HG02798 (cell line): ENCODE data around the gene POT1.
A peak's percentile ranks its signal among the peaks of the same experiment; 100 is the strongest.

Experiments
- ATAC-seq: cut with Tn5 transposase; IDR thresholded peaks from one replicate; pipeline ENCODE4 v1.9.1; 2021; ENCODE audit warnings: mild to moderate bottlenecking; ENCODE audit not compliant: unreplicated experiment, poor library complexity

Gene POT1

DNA sequence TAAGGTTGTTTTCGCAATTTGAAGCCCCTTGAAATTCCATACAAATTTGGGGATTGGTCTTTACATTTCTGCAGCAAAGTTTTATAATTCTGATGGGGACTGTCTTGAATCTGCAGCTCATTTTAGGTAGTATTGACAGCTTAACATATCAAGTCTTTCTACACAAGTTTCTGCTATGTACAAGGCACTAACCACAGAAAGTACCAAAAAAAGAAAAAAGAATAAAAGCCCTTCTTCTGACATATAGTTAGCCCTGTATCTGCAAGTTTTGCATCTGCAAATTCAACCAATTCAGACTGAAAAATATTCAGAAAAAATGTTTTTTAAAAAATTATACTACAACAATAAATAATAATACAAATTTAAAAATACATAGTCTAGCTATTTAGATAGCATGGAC, 15.3 kb downstream of the POT1 start:
- ATAC-seq: peak; percentile 68

DNA sequence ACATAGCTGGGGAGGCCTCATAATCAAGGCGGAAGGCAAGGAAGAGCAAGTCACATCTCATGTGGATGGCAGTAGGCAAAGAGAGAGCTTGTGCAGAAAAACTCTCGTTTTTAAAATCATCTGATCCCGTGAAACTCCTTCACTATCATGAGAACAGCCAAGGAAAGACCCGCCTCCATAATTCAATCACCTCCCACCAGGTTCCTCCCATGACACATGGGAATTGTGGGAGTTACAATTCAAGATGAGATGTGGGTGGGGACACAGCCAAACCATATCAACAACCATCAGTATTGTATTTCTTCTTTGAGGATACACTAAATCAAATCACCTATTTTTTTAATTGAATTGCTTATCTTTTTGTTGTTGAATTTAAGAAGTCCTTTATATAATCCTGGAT, 16.7 kb downstream of the POT1 start:
- ATAC-seq: no peak

DNA sequence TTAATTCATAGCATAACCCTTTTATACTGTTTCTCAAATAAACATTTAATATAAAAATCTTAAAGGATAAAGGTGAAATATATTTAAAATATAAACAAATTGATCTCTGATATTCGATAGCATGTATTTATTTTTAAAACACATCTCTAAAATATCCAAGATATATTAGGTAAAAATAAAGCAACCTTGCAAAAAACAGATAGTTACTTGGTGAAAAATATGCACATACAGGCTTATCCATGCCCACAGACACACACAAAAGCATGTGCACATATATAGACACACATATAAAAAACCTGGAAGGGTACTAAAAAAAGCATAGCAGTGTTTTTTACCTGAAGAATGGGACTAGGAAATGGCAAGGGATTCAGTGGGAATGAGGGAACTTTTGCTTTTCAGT, 19.8 kb downstream of the POT1 start:
- ATAC-seq: no peak

DNA sequence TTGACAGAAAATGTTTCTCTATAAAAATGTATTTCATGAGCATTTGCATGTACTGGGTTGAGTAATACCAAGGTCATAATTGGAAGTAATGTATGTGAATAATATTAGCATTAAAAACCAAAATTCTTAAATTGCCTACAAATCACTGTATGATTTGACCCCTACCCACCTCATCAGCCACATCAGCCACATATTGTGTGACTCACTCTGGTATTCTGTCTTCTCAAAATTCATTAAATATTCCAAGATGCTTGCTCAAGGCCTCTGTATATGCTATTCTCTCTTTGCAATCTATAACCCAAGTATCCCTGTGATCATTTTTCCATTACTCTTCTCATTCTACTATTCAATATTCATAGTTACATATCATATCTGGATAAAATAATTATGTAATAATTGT, 21.4 kb downstream of the POT1 start:
- no peak for ATAC-seq

DNA sequence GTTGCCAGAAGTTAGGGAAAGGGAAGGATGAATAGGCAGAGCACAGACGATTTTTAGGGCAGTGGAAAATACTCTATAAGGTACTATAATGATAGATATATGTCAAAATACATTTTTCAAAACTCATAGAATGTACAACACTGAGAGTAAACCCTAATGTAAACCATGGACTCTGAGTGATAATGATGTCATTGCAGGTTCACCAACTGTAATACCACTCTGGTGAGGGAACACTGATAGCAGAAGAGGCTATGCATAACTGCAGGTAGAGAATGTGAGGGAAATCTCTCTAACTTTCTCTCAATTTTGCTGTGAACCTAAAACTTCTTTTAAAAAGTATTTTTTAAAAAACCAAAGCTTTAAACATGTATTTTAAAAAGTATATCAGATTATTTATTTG, 22.1 kb downstream of the POT1 start:
- ATAC-seq: no peak

DNA sequence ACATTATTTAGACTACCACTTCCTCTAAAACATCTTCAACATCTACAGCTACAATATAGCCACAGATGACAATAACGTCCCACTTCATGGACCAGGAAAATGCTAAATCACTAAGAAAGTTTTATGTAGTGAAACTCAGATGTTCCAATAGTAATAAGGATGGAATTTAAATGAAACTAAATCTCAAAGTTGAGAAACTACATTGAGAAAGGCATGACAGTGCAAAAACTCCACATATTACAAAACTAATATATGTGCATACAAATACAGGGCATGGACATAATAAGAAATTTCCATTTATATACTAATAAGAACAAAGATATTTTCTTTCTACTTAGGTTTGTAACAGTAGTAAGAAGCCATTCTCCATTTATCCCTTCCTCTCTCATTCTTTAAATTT, 31.1 kb downstream of the POT1 start:
- ATAC-seq: no peak

DNA sequence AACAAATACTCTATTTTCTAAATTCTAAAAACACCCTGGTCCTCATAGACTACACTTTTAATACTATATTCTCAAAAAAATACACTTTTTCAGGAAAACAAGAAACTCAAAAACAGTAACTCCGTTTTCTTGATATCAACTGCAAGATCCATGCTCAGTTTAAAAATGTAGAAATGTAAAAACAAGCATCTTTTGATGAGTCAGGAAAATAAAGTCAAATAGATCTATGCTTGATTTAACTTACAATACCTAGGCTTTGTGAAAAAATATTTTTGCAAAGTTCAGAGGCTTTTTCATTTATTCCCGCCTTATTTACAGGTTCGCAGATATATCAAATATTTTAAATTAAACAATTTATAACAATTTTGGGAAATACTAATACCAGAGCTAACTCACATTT, 33.6 kb downstream of the POT1 start:
- no peak for ATAC-seq

DNA sequence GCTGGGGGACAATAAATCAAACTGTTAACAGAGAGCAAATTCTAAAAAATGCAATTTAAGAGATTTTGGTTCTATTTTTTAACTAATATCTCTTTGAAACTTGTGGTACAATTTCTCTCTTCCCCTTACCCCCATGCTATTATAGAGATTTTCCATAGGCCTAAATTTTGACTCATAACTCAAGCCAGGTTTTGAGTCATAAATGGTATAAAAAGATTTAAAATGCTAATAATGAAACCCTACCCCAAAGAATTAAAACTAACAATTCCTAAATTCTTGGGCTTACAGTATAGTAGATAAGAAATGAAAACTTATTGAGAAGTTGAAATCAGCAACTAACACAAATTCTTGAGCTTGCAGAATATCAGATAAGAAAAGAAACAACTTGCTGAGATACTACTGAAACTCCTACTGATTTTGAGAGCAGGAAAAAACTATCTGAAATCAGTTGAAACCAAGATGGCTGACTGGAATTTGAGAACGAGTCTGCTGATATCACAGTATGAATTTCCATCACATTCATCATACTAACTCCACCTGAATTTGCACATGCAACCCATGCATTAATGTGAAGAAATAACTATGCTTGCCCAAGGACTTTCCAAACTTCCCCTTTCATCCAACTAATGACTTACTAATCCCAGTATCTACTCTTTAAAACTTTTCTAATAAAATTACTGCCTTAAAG, 36.3 kb downstream of the POT1 start:
- ATAC-seq: peak; percentile 71

DNA sequence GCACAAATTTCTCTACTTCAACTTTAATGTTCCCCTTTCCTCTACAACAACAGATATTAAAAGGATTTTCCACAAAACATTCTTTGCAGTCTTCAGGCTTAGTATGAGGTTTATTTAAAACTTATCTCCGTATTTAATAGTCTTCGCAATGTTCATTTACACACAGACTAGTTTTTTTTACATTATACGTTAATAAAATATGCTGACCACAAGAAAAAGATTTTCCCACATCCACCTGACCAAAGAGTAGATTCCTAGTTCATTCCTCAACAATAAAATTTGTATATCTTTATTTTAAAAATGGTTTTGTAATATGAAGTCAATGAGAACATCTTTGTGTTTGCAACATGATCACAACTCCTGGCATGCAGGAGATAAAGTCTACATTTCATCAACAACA, 42.4 kb downstream of the POT1 start:
- no peak for ATAC-seq

DNA sequence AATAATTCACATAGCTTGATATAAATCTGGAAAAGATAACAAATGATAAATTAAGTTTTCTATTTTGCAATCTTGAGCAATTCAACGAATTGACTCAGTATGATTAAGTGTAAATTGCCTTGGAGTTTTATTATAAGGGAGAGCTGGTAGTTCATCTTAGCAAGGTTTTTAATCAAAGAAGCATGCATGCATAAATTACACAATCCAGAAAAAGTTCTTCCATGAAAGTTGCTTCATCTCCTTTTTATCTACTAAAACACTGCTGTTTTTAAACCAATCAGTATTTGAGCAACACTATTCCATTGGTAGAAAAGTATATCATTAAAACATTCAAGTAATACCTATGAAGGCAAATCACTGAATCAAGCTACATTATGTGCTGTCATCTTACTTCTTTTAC, 47.6 kb downstream of the POT1 start:
- no peak for ATAC-seq

DNA sequence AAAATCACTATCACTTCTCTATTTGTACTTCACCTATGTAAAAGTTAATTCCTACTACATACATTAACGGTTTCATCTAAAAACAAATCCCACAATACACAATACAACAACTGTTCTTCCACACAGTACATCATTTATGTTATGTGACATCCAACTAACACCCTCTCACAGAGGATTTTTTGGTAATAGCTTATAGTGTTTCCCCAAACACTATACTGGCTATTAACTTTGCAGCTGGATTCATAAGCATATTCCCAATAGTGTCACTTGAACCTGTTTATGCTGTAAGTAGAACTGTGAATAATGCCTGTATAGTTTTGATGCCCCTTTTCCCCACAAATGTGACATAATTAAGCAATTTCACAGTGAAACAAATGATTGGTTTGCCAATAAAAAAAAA, 49.9 kb downstream of the POT1 start:
- no peak for ATAC-seq

DNA sequence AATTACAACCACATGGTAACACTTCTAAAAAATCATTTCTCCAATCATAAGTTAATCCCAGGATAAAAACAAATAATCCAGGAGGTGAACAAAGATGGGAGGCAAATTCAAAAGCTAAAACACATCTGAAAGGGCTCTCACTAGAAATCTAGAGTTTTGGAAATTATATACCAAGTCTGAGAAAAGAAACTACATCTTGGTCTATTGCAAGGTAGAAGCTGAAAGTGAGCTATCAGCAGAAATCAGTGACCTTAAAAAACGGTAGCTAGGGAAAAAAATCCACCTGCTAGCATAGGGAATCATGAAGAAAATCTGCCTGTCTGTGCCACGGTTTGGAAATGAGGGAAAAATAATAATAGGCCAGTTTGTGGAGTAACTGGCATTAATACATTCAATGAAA, 50.5 kb downstream of the POT1 start:
- no peak for ATAC-seq

DNA sequence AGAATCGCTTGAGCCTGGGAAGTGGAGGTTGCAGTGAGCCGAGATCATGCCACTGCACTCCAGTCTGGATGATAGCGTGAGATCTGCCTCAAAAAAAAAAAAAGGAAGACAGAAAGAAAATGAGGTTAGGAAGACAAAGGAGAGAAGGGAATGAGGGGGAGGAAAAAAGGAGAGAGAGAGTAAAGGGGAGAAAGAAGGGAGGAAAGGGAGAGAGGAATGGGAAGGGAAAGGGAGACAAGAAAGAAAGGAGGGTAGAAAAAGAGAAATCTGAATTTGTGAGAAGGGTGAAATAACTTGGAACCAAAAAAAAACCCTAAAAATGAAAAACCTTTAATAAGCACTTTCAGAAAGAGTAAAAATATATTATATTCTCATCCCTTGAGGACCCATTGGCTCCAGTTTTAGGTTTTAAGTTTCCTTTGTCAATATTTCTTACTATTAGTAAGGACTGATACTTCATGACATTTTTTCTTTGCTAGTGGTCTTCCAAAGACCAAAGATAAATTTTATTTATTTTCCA, 54.9 kb downstream of the POT1 start:
- no peak for ATAC-seq

DNA sequence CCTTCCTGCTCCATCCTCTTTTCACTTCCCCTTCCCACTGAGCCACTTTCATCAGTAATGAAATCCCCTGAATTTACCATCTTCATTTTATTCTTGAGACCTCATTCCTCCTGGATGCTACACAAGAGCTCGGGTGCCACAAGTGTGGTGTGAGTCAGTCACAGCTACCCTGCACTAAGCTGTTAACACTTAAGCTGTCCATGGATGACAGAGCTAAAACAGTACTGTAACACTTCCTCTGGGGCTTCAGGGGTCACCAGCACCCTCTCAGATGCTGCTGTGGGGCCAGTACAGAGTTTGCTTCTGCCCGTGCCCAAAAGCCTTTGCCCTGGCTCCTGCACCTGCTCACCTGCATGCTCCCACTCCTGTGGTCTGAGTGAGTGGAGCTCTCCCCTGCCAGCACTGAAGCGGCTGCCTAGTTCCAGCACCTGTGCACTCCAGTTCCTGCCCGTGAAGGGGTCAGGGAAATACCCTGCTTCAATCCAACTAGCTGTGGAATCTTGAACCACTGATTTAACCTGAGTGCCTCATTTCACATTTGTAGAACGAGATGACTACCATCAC, 71.9 kb downstream of the POT1 start:
- no peak for ATAC-seq

DNA sequence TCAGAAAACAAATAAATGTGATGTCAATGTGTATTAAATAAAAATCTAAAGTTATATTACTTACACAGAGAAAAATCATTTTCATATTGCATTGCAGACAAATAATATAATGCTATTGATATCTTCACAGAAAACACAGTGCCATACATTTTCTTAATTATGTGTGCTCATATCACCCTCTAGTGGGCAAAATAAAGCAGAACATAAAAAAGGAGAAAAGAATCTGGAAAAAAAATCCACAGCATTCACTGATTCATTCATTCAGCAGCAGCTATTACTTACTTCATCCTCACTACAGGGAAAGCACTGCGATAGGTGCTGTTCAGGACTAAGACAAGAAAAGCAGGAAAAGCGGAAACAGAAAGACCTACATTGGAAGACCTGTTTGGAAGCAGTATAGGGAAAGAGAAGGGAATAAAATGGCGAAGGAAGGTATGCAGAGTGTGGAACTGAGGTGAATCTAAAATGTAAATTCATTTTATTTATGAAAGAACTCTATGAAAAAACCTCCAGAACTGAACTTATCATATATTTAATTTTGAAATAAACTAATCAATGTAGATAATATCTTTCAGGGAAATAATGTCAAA, 73.2 kb downstream of the POT1 start:
- ATAC-seq: peak; percentile 63

DNA sequence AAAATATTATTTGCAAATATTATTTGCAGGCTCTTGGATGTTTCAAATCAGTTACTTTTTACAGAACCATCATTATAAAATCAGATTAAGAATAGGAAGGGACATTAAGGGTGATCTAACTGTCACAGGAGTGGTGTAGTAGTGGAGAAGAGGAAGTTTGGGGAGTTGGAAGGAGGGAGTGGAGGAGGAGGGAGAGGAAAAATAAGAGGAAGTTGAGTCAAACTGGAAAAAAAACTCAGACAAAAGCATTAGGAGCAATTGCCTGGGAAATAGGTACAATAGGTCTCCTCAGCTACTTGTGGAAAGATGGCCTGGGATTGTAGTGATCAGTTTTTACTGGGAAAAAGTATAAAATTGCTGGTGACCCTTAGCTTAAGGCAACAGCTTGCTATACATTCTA, 86.3 kb downstream of the POT1 start:
- no peak for ATAC-seq

DNA sequence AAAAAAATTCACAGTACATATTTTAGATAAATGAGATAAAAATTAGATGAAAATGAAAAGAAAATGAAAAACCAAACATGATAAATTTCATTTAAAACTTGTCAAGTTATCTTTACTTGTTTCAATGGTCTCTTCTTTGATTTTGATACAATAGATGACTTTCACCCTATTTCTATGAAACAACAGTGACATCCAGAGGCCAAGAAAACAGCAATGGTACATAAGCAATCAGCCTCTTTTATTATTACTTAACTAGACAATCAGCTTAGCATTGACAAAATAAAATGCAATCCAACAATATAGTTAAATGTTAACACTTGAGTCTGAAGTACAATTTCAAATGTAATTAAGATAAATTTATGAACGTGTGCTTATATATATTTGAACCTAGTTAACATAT, 89.2 kb downstream of the POT1 start:
- ATAC-seq: no peak

DNA sequence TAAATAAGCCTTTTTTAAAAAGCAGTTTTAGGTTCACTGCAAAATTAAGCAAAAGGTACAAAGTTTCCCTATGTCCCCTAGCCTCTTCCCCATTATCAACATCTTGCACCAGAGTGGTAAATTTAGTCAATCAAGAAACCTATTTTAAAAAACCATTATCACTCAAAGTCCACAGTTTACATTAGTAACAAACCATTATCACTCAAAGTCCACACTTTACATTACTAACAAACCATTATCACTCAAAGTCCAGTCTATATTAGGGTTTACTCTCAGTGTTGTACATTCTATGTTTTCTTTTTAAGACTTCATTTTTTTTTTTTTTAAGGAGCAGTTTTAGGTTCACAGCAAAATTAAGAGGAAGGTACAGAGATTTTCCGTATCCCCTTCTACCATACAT, 89.9 kb downstream of the POT1 start:
- ATAC-seq: no peak

DNA sequence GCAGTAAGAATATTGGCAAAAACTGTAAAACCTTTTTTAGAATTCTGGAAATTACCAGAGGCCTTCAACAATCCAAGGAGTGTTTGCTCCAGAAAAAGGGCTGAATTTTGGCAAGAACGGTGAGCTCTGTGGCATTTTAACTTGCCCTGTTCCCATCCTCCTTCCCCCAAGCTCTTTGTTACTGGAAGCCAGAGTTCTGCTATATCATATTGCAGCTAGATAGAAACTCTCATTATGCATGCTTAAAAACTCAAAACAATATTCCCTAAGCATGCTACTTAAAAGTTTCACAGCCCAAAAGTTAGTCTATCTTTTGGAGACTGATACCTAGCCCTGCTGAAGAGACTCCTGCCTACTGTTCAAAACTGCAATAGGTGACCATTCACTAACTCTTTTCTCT, 93.5 kb downstream of the POT1 start:
- no peak for ATAC-seq

DNA sequence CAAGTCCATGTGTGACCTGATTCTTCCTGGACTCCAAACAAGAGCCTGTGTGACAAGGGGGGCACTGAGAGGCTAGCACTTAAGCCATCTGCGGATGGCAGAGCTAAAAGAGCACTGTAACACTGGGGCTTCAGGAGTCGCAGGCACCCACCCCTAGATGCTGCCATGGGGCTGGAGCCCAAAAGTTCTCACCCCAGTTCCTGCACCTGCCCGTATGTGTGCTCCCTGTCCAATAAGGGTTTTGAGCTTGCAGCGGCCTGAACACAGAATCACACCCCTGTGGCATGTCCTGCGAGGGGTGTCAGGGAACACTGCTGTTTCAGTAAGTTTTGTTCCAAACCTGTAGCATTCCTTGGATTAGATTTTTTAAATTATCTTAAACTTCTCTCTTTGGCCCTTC, 110.8 kb downstream of the POT1 start:
- ATAC-seq: no peak

DNA sequence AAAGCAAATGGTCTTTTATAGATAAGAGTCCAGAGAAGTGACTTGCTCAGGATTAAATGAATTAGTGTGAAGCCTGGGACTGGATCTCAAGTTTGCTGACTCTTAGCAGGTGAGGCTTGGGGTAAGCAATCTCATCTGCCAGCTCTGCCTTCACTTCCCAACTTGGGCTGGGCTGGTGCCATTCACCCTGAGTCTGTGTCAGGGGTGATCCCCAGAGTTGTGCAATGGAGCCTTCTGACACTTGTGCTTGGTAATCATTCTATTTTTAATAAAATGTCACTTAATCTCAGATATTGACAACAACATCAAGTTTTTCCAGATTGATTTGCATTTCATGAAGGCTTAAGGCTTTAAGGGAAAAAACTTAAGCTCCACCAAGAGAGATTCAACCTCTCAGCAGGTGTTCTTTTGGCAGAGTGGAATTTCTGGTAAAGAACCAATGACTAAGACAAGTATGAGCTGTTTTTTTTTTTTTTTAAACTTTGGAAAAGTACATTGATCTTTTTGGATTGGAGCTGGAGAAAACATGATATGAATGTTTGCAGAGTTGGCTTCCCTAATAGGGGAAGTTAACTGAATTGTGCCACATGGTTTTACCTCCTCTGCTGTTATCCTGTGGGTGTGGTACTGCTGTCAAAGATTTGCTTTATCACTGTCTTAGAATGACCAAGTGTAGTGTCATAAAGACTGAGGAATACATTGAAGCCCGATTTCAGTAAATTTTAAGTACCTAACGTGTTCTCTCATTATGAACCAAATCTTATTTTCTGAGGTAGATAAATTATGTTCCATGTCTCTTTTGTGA, 115.4 kb downstream of the POT1 start:
- ATAC-seq: no peak
